Activated CD4-positive, alpha-beta T cell treated with anti-CD3 and anti-CD28 coated beads, Interleukin-2, amount 50 U/mL, for 4 hours (primary cell): Measurements from ENCODE around the gene DENND1B.

Source experiments
- DNase-seq, 2 experiments: peaks; one replicate each; pipeline ENCODE4 v3.0.0-alpha.2; 2020

Gene DENND1B

DNA sequence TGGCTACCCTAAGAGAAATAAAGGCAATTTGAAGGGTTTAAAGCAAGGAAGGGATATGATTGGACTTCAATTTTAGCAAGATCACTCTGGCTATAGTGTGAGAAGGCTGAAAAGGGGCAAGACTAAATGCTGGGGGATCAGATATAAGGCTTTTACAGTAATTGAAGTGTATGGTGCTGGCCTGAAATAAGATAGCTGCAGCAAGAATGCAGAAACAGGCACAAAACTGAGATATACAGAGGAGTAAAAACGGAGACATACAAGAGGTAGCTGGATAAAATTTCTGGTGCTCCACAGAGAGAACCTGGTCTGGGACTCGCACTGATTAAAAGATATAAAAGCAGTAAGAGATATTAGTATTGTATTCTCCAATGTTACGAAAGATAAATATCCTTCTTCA is 92.0 kb downstream of the DENND1B start:
- no peak for DNase-seq

DNA sequence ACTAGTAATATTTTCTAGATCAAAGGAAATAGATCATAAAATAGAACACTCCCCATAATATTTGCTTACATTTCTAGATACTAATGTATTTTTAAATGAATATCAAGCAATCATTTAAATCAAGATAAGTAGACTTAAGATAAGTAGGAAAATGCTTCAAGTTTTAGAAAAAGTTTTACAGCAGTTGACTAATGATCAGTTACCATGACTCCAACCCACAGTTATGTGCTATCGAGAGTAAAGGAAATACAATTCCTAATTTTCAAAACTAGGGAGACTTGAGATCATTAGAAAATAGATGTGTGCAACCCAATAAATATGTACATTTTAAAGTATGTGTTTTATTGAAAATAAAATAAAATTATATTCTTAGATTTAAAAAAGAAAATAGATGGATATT is 95.0 kb downstream of the DENND1B start:
- no peak for DNase-seq

GRCh38 chr1:197677752-197678295 is 97.5 kb downstream of the DENND1B start:
- no peak for DNase-seq

- no peak for DNase-seq
These were observed 98.0 kb downstream of the DENND1B start for GRCh38 chr1:197677313-197677712.

DNA sequence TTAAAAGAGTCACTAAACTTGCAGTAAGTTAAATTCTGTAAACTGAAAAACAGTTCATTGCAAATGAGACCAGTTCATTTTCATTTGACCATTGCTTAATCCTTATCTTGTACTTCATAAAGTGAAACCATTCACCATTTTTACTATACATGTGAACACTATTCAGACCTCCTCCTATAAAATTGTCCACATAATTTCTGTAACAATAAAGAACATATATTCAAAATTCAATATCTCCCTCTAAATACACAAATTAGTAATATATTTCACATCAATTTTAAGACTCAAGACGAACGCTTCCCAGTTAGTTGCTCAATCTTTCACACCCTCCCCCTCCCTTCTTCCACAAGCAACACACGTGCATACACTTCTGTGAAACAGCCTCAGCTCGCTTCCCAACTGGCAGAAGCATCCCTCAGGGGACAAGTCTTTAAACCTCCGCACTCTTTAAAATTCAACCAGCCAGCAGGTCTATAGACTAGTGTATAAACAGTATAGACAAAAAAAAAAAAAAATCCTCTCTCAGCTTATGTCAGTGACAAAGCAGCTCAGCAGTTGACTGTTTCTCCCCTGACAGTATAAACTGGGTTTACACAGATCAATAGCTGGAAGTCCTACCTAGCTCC is 99.6 kb downstream of the DENND1B start:
- no peak for DNase-seq

DNA sequence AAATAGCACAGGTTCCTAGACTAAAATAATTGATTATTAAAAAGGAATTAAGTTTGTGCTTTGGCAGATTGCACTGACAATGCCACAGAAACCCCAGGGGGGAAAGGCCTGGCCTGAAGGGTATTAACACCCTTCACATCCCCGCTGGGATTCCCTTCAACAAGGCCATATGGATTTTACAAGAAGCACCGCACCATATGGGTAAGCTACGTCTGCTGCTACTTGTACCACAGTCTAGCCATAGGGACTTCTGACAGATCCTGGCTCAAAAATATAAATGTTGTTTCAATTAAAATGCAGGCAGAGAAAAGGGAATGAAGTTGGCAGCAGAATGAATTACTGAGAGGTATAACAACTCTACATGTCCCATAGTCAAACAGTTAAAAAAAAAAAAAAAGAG is 101.0 kb downstream of the DENND1B start:
- no peak for DNase-seq

DNA sequence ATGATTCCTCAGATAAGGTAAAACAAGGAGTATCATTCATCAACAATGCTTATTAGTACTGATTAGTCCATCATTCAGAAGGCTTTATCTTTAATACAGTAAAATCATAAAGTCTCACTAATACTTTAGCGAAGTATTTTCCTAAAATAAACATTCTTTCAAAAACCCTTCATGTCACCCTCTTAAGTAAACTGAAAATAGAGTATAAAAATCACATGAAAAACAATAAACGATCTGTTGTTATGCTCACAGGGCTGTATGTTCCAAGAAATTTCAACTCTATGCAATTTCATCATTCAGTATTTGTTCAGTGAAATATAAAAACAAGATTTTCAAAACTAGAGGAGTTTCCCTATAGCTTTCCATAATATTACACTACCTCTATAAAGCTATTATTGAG is 102.0 kb downstream of the DENND1B start:
- no peak for DNase-seq

DNA sequence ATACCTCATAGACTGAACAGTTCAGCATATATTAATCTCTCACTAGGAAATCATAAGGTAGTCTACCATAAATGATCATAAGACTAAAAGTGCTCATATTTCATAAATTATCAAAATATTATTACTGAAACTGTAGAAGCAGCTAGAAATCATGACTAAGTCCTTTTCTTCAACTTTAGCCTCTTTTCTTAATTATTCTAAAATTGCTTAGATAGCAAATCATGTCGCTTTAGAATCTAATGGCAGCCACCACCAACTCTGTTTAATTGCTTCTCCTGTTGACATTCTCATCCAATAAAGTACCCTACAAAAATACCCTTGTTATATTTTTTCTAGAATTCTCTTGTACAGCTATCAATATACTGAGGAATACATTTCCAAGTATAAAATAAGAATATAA is 102.9 kb downstream of the DENND1B start:
- DNase-seq, result no peak

DNA sequence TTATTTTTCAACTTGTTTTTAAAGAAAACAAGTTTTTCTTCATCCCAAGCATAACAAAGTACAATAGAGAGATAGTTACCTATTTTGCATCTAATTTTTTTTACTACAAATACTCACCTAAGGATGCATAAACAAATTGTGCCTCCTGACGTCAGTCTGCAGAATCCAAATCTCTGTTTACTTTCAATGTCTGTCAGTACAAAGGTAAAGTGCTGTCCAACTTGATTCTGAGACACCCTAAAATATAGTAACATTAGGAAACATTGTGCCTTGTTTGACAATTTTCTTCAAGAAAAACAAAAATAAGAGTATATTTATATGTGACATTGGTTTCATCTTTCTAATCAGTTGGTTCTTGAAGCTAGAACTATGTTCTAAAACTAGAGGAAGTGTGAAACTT is 103.4 kb downstream of the DENND1B start:
- no peak for DNase-seq

DNA sequence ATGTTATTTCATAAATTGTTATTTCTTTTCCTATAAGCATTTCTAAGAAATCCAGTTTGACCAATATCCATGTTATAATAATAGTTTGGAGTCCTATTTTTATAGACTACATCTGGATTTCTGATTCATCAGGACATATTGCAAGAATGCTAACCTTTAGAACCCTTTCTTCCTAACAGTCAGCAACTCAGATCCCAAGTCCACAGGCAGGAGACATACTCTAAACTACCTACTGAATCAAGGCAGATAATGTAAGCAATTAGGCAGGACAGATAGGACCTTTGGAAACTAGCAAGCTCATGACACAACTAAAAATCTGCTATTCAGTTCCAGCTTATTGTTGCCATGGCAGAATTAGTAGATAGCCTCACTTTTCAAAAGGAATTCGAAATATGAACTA is 104.1 kb downstream of the DENND1B start:
- no peak for DNase-seq

- no peak for DNase-seq
These were observed 108.5 kb downstream of the DENND1B start for GRCh38 chr1:197666769-197667285.

GRCh38 chr1:197664391-197664790 is 110.9 kb downstream of the DENND1B start:
- no peak for DNase-seq

GRCh38 chr1:197663162-197663953 is 111.9 kb downstream of the DENND1B start:
- DNase-seq, result no peak

DNA sequence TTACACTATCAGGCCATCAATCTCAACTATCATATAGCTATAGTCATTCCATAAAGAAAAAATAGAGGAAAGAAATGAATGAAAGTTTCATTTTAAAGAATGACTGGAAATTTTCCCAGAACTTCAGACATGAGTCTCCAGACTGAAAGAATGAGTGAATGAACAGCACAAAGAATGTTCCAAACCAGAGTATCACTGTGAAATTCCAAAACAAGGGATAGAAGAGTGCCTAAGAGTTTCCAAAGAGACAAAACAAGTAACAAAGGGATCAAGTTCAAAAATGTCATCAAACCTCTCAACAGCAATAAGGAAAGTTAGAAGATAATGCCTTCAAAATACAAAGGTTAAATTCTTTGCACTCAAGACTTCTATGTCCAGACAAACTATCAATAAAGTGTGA is 114.9 kb downstream of the DENND1B start:
- no peak for DNase-seq

GRCh38 chr1:197659171-197659570 is 116.1 kb downstream of the DENND1B start:
- DNase-seq, result no peak

- no peak for DNase-seq
These were observed 126.1 kb downstream of the DENND1B start for GRCh38 chr1:197649188-197649587.

DNA sequence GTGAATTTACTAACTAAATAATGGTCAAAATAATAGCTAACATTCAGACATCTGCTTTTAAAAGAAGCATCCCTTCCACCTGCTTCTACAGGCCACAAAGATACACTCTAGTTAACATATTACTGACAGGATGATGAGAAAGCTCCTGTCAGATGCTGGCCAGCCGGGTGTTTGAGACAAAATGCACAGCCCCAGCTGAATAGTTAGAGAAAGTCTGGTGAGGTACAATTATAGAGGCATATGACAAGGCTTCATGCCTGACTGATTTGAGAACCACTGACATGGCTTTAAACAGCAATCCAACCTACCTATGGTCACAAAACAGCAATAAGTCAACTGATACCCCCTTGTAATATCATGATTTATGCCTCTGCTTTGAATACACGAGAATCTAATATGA is 137.0 kb downstream of the DENND1B start:
- no peak for DNase-seq

DNA sequence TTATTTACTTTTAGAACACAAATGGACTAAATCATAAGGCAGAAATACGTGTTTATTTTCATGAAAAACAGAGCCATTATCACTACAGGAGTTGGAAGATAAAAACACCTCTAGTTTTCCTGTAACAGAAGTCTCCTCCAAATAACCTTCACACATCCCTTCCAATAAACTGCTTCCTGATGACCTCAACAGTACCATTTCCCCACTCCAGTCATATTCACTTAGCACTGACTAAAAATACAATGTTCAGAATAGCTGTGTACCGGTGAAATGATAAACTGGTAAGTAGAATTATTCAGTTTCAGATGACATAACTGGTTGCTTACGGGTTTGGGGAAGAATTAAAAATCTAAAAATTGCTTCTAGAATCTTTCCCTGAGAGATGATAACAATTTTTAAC is 137.9 kb downstream of the DENND1B start:
- no peak for DNase-seq

DNA sequence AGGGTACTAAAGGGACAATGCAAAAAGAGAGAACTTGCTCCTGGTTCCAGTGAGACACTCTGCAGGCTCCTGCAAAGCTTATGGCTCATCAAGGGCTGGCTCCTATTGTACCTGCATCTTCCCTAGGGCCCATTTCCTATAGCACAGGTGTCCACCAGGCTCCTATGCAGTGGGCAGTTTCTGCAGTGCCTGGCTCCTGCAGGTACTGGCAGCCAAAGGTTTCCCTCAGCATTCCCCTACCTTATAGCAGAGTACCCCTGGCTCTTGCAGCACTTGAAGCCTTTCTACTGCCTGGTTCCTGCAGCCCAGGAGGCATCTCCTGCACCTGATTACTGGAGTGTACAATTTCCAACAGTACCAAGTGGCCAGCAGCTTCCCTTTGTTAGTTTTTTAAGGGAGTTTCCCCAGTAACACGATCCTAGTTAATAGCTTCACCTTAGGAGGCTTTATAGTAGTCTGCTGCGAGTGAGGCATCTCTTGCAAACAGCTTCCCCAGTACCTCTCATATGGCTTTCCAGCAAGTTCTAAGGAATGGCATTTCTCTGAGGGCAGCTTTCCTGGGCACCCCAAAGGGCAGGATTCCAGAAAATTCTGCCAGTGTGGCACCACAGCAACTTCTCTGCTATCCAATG is 141.7 kb downstream of the DENND1B start:
- DNase-seq, result no peak

- no peak for DNase-seq
These were observed 142.6 kb downstream of the DENND1B start for GRCh38 chr1:197632651-197633050.

DNA sequence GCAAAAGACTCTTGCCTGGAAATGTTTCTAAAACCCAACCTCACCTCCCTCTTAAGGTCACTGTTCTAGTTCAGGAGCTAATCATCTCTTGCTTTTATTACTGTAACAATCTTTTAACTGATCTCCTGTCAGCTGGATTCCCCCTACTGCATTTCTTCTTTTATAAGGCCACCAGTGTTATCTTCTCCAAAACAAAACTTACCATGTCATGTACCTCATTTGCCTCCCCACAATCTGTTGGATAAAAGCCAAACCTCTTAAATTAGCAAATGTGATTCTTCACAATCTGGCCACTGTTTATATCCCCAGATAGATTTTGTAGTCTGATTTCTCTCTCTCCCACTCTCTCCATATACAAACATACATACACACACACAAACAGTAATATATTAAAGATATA is 143.3 kb downstream of the DENND1B start:
- DNase-seq, result no peak

GRCh38 chr1:197622371-197622770 is 152.9 kb downstream of the DENND1B start:
- DNase-seq, result no peak

DNA sequence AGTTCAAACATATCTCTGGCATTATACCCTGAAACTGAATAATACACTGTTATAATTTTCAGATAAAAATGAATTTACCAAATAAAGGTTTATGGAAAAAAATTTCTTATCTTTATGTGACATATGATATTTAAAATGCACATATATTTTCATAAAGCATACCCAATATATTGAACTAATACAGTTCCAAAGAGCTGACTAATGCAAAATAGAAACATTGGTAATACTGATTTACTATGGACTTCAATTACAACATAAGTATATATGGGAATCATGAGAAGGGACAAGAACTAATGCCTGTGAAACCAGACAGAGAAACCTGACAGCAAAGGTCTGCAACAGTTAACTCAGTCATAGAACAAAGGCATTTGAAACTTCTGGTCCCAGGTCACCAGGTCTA is 153.5 kb downstream of the DENND1B start:
- DNase-seq, result no peak

GRCh38 chr1:197620714-197621163 is 154.5 kb downstream of the DENND1B start:
- DNase-seq, result no peak
